GM18861 (cell line): ENCODE results near the gene STAB2.

Experiments
- ATAC-seq: cut with Tn5 transposase; IDR thresholded peaks from one replicate; pipeline ENCODE4 v1.9.1; 2021; ENCODE audit not compliant: unreplicated experiment

STAB2 gene, protein sequence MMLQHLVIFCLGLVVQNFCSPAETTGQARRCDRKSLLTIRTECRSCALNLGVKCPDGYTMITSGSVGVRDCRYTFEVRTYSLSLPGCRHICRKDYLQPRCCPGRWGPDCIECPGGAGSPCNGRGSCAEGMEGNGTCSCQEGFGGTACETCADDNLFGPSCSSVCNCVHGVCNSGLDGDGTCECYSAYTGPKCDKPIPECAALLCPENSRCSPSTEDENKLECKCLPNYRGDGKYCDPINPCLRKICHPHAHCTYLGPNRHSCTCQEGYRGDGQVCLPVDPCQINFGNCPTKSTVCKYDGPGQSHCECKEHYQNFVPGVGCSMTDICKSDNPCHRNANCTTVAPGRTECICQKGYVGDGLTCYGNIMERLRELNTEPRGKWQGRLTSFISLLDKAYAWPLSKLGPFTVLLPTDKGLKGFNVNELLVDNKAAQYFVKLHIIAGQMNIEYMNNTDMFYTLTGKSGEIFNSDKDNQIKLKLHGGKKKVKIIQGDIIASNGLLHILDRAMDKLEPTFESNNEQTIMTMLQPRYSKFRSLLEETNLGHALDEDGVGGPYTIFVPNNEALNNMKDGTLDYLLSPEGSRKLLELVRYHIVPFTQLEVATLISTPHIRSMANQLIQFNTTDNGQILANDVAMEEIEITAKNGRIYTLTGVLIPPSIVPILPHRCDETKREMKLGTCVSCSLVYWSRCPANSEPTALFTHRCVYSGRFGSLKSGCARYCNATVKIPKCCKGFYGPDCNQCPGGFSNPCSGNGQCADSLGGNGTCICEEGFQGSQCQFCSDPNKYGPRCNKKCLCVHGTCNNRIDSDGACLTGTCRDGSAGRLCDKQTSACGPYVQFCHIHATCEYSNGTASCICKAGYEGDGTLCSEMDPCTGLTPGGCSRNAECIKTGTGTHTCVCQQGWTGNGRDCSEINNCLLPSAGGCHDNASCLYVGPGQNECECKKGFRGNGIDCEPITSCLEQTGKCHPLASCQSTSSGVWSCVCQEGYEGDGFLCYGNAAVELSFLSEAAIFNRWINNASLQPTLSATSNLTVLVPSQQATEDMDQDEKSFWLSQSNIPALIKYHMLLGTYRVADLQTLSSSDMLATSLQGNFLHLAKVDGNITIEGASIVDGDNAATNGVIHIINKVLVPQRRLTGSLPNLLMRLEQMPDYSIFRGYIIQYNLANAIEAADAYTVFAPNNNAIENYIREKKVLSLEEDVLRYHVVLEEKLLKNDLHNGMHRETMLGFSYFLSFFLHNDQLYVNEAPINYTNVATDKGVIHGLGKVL (N-terminal part only)

DNA sequence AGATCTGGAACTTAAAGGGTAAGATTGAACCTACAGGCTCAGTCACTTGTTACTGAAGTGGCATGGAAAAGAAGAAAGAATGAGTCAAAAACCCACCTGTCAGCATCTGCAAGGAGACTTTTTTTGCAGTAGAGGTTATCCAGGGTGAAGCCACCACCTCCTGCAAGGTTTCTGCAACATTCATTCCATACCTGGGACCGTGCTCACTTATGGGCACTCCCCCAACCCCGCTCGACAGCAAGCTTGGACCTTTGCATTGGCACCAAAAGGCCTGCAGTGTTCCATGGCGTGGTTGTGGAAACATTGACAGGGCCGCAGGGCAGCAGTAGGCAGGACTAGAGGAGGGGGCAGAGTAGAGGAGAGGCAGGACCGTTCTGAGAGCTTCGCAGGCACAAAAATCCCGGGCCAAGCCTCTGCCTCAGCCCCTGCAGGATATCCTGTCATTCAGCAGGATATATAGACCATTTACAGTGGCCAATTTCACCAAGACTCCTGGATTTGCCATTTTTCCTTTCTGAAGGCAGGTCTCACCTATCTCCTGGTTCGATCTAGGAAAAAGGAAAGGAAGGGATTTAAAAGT, at the start of gene STAB2:
Gene STAB2, plus strand, starts transcription at position 483 of the 580 bp plus-strand sequence. CDS start 204 bp downstream, outside the sequence.
- no peak for ATAC-seq

DNA sequence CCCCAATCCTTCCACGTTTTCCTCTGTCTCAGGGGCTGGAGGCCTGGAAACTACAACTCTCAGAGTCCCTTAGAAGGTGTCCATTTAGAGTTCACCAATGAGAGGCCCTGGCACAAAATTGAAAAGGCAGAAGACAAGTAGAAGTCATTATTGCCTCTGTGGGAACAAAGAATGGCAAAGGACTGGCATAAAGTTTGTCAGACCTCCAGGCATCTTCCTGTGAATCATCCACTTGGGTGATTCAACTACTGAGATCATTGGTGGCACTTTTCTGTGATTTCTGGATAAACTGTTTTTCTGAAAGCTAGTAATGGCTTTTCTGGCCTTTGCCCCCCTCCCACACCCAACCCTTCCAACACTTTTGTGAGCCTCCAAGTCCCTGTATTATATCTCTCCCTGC, 48.7 kb upstream of the STAB2 start:
- ATAC-seq = no peak

DNA sequence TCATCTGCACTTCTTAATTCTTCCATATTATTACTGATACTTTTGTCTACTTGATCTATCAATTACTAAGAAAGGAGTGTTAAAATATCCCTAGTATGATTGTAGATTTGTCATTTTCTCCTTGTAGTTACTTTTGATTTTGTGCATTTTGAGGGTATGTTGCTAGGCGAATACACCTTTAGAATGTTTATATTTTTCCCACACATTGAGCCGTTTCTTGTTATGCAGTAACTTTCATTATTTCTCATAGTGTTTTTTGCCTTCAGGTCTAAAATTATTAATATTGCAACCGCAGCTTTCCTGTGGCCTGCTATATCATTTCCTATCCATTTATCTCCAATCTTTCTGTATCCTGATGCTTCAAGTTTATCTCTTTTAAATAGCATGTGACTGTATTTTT, 46.8 kb upstream of the STAB2 start:
- ATAC-seq = no peak

DNA sequence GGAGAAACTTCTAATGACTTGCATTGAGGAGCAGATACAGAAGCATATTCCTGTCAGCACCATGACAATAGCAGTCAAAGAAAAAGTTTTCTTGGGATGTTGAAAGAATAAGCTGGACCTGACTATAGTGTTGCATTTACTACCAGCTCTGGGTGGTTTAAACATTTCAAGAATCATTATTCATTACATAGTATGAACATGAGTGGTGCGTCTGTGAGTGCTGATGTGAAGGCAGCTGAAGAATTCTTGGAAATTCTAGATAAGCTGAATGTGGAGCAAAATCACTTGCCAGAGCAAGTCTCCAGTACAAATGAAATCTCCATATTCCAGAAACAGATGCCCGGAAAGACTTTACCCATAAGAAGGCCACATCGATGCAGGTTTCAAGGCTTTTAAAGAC, 45.0 kb upstream of the STAB2 start:
- ATAC-seq = no peak

DNA sequence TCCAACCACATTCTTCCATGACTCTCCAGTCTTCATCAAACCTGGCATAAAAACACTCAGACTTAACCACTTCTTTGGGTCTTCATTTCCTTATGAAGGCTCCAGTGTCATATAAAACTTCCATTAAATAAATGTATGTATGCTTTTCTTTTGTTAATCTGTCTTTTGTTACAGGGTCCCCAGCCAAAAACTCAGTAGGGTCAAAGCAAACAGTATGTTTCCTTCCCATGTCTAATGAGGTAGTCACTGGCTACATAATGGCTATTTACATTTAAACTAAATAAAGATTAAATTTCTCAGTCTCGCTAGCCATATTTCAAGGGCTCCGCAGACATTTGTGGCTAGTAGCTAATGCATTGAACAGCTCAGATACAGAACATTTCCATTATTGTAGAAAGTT, 40.1 kb upstream of the STAB2 start:
- ATAC-seq = no peak

DNA sequence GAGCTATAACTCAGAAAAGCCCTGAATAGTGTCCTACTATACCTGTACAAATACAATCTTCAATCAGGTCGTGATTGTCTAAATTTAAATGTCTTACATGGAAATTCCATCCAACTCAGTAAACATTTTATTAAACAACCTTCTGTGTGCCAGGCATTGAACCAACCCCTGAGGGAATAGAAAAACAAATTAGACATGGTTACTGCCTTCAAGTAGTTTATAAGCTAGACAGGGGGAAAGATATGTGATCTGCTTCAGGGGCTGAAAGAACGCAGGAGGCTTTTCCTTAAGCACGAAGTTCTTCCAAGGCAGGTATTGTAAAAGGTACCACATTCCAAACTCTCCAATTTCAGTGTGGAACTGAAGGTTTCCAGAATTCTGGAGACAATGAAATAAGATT, 39.7 kb upstream of the STAB2 start:
- no peak for ATAC-seq

DNA sequence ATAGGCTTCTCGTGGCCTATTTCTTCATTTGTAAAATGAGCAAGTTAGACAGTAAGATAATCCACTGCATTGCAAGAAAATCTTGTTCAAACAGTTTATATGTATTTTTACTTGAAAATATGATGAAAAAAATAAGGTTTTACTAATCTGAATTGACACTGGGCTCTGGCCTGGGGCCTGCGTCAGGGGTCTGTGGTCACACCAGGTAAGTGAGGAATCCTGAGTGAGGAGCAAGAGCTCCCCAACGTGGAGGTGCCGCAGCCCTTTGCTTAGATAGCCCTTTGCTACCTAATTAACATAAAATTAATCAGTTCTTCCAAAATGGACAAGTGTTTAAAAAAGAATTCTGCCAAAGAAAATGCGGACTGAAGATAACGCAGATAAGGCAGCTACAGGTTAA, 39.1 kb upstream of the STAB2 start:
- ATAC-seq = no peak

DNA sequence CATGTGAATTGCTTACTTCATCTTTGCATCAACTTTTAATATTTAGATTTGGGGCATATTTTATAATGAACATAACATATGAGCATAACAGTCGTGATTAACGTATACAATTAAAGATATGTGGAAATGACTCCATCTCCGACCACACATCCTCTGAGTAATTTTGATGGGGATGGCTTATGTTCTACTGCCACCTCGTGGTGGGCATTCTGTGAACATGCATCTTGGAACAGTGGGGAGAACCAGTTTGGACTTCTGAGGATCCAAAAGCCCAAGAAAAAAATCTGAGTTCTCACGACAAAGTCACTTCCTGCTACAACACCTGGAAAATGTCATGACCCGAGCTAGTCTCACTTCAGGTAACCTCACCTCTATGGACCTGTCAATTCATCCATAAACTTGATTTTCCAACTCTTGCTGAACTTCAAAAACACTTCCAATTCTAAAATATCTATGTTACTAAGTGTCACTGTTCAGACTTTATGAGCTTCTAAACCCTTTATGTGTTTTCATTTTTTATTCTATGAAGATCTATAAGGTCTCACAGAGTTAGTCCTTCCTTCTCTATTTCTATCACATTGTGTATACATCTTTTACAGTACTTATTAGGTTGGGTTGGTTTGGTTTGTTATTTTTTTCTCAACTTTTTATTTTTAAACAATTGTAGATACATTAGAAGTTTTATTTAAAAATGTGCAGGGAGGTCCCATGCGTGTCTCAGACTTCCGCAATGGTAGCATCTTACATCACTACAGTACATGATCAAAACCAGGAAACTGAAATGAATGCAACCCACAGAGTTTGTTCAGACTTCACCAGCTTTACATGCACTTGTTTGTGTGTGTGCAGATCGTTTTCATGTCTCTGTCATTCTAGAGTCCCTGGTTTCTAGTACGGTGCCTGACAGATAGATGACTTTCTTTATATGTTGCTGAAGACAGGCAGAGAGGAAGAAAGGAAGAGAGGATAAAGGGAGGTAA, 38.2 kb upstream of the STAB2 start:
- ATAC-seq = peak; percentile 58

DNA sequence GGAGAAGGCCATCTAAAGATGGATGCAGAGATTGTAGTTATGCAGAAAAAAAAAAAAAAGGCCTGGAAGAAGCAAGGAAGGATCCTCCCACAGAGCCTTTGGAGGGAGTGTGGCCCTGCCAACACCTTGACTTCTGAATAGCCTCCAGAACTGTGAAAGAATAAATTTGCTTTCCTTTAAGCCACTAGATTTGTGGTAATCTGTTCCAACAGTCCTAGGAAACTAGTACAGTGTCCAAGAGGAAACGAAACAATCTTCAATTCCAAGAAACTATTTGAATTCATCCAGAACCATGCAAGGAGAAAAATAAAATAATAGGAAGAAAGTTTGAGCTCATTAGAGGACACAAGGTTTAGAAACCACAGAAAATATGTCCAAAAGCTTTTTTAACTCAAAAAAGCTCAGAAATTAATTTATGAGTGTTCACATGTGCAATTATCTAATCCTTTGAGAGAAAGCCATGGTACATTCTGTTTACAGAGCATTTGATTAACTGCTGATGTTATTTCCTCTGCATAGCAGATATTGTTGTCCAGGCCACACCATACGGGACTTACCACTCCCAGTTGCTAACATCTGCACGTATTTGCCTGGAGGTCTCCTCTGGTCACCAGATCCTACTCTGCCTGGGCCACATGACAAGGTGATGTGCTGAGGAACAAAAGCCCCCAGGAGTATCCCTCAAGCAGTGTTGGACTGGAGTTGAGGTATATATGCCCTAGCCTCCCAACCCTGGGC, 30.0 kb upstream of the STAB2 start:
- ATAC-seq = no peak

DNA sequence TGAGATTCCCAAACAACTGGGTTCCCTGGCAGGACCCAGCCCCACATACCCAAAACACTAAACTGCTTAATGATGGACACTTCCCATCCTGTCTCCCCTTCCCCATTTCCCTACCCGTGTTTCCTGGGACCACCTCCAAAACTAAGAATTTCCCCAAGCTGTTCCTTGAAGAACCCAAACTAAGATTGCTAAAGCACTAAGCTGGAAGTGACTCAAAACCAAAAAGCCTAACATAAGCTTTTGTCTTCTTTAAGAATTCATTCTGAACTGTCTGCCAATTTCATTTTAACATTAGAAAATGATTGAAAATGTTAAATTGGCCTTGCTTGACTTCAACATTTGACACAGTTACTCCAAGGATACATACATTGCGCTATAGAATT, 29.5 kb upstream of the STAB2 start:
- no peak for ATAC-seq

DNA sequence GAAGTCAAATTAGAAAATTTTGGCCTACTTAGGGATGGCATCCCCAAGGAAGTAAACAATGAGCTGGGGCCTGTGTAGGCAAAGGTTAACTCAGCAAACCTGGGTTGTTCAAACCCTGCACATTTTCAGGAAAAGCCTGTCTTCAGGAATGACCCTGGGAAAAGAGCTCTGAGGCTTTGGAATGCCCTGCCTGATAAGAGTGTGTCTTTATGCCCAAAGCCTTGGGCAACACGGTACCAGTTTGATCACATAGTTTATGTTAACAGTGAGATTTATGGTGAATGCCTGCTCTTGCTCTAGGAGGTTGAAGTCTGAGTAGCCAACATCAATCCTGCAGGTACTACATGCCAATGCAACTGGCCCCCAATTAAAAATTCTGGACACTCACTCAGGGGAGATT, 28.2 kb upstream of the STAB2 start:
- no peak for ATAC-seq

DNA sequence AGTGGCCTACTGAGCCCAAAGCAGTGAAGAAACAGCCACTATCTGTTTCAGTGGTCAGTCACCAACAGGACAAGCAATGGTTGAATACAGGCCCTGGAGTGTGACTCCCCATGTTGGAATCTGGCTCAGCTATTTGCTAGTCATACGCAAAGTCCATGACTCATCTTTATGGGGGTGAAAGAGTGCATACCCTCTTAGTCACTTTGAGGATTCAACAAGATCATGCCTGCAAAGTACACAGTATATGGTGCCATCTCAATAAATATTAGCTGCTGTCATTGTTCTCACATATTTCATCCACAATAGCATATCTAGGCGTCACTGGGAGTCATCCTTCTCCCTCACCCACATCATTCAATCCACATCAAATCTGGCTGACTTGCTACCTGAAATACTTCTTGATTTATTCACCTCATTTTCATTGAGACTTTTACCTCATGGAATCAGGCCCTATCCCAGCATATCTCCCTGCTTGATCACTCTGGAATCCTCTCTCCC, 26.4 kb upstream of the STAB2 start:
- ATAC-seq = no peak

DNA sequence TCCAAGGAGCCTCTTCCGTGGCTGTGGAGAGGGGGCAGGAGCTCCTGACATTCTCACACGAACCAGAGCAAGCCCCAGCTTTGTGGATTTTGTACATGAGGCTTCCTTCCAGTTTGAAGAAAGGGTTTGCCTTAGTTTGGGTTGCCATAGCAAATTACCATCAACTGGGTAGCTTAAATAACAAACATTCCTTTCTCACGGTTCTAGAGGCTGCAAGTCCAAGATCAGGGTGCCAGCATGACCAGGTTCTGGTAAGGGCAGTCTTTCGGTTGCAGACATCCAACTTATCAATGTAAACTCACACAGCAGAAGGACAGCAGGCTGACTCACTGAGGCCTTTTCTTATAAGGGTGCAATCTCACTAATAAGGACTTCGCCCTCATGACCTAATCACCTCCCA, 25.9 kb upstream of the STAB2 start:
- no peak for ATAC-seq

DNA sequence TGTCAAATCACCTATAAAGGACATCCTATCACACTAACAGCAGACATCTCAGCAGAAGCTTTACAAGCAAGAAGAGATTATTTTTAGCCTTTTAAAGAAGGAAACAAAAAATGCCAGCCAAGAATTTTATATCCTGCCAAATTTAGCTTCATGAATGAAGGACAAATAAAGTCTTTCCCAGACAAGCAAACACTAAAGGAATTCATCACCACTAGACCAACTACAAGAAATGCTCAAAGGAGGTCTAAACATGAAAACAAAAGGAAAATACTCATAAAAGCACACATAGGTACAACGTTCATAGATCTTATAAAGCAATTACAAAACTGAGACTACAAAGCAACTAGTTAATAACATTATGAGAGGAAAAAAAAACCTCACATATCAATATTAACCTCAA, 20.7 kb upstream of the STAB2 start:
- no peak for ATAC-seq

DNA sequence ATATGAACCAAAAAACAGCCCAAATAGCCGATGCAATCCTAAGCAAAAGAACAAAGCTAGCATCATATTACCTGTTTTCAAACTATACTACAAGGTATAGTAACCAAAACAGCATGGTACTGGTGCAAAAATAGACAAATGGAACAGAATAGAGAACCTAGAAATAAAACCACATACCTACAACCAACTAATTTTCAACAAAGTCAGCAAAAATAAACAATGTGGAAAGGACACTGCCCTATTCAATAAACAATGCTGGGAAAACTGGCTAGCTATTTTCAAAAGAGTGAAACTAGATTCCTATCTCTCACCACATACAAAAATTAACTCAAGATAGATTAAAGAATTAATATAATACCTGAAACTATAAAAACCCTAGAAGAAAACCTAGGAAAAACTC, 17.8 kb upstream of the STAB2 start:
- no peak for ATAC-seq

DNA sequence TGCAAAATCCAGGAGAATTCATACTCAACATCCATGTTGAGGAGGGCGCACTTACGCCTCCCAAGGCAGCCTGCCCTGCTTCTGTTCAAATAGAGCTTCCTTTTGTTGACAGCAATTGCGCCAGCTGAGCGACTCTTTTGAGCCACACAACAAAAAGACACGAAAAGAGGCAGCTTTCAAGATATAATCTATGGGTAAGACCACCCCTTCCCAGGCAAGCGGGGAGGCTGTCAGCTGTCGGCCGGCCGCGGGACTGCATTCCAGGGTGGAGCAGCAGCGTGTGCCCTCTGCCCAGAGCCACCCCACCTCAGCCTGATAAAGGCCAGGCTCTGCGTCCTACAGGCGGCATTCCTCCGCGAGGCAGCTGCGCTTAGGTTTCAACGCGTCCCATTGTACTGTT, 15.8 kb upstream of the STAB2 start:
- ATAC-seq = no peak

DNA sequence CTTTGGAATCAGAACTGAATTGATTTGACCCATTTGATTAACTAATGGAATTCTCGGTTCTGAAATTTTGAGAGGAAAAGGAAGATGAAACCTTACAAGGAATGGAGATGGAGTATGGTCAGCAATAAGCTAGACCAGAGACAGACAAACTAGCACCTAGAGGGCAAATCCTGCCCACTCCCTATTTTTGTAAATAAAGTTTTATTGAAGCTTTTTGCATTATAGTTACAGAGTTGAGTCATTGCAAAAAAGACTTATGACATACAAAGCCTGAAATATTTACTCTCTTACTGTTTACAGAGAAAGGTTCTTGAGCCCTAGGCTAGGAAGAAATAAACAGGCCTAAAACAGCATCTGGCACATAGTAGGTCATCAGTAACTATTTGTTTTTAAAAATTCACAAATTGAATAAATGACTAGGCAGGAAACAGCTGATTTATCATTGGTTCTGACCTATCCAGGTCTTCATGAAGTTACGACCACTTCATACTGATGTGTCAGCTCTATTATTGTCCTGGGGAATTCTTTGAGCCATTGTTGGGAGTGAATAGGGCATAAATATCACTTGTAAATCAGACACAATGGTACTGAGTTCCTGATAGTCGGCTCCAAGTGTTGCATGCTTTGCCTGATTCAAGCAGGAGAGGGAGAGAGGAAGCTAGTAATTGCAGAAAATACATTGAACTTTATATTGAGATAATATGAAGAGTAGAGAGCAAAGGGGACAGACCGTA, 14.6 kb upstream of the STAB2 start:
- ATAC-seq = no peak

DNA sequence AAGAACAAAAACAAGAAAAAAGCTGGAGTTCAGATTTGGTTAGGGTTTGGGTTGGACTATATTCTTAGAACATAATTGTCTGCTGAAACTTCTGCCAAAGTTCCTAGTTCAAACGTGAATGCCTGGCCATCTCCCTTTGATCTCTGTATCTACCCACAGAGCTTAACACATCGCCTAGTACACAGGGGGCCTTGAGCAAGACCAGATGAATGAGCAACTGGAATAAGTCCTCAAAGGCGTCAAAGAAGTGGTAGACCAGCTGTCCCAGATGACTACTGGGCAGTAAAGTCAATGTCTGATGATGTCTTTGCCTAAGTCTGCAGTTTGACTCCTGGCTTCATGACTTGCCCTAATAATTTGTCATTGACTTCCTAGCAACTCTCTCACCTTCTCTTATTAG, 13.9 kb upstream of the STAB2 start:
- ATAC-seq = no peak
